Eye (tissue), 1 donor: ENCODE results near the gene CCR5.
"Not testable (repeated sequence)": the region's sequence is repeated elsewhere in the genome, so short reads cannot be mapped to it uniquely, and the experiment has no call there.

Experiments
- DNase-seq: peaks from one replicate; pipeline ENCODE4 v3.0.0-alpha.2; 2015

The CCR5 gene

DNA sequence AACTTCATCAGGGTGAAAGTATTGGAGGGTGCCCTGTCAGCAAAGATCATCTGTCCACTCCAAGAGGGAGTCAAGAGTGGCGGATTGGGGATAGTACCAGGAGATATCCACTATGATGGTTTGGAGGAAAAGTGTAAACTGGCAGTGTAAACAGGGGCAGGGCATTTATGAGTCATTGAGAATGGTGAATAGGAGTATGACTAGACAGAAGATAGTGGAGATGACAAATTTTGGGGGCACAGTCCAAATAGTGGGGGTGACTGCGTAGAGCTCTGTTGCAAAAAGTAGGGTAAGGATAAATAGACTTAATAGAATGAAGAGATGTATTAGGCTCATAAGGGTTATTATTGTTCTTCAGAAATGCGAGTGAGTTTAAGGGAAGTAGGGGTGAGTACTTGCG is 18.1 kb downstream of the CCR5 start:
- DNase-seq = not testable (repeated sequence)

DNA sequence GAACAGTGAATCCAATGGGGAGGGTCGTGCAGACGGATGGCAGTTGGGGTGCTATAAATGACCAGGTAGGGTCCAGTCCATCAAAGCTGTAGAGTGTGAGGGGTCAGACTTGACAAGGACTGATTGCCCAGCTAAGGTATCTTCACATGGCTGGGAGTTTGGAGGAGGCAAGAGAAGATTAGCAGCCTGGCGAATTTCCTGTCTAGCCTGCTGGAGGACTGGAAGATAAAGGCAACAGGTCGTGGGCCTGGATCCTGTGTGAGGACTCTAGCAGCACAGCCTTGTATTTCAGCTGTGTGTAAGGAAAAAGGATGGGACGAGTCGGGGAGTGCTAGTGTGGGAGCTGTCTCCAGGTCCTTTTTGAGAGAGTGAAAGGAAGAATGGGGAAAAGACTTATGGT is 18.6 kb downstream of the CCR5 start:
- no peak for DNase-seq

- not testable (repeated sequence) for DNase-seq
These were observed 20.8 kb downstream of the CCR5 start for GRCh38 chr3:46391526-46391925.

- DNase-seq = no peak
These were observed 22.3 kb downstream of the CCR5 start for GRCh38 chr3:46393011-46393410.

DNA sequence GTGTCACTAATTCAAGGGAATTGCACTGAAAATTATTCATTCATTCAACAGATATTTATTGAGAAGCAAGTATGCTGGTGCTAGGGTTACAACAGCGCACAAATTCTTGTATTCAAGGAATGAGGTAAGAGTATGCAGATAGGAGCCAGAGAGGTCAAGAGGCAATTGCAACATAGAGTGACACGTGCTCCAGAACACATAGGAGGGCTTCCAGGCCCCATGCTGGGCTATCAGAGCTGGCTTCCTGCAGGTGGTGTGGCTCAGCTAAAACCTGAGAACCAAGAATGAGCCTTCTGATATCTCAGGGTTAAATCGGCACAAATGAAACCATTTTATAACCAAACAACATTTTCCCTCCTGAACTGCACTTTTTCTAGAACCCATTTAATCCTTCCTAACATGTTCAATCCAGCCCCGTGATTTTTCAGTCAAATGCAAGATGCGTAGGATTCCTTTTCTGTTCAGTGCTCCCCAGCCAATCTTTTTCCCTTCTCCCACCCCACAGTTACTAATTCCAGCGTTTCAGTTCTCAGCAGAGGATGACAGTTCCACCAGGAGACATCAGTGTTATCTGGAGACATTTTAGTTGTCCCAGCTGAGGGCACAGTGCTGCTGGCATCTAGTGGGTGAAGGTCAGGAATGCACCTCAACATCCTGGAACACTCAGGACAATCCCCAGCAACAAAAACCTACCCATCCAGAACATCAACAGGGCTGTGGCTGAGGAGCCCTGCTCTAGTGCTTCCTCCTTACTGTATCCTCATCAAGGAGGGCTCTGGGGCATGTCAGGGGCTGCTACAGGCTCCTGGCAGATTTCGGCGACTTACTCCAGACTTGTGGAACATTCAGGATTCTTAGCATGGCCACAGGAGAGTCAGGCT is 23.0 kb downstream of the CCR5 start:
- no peak for DNase-seq

GRCh38 chr3:46395210-46395661 is 24.5 kb downstream of the CCR5 start:
- DNase-seq = no peak

- no peak for DNase-seq
These were observed 25.2 kb downstream of the CCR5 start for GRCh38 chr3:46395766-46396530.

DNA sequence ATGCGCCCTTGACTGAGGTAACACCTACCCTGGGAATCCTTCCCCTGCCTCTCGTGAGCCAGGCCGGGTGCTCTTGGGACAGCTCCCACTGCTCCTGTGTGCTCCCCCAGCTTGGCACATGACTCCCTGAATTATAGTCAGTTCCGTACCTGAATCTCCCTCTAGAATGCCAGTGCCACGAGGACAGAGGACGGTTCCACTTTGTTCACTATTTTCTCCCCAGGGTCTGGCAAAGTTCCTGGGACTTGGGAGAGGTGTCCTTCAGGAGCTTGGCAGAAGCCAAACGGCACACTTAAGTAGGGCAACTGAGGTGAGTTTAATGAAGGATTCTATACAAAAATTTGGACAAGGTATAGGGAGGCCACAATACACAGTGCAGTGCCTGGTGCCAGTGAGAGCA is 26.4 kb downstream of the CCR5 start:
- no peak for DNase-seq

DNA sequence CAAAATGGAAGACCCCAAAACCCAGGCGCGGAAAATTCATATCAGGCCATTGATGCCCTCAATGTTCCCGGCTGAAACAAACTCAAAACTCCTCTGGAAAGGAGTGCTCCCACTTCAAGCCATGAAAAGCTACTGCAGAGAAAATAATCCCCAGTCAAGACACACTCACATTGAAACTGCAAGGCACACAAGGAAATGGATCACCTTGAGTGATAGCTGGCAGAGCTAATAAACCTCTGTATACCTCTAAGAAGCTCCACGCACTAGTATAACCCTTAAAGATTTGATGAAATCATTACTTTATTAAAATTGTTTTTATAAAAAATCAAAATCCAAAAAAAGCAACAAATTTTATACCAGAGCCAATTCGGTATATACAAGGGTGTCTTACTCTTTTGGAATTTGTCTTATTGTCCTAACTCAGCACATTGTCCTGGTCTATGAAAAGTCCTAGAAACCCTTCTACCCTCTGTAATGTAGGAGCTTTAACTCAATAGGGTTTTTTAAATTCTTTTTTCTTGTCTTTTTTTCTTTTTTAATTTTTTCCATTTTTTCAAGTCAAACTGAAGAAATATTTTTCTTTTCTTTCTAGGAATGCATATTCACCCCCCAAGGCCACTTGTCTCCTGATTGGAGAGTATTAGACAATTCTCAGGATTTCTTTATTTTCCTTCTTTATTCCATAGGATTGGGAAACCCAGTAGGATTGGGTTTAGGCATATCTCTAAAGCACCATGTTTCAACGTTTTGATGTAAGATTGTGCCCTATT is 27.6 kb downstream of the CCR5 start:
- no peak for DNase-seq

DNA sequence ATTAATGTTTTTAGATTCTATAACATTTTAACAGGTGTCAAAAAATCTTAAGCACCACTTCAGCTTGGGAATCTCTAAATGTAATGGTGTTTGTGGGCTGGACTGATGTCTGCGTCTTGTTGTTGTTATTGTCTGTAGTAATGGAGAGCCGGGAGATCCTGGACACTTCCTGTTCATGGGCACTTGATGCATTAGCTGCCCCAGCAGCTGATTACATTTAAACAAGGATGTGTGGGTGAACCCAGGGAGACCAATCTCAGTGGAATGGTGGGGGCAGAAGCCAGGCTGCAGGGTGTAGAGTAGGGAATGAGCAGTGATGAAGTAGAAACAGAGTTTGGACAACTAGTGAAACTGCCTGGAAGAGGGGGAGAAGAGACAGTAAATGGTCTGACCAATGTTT is 28.4 kb downstream of the CCR5 start:
- DNase-seq = no peak

GRCh38 chr3:46399557-46399956 is 28.8 kb downstream of the CCR5 start:
- no peak for DNase-seq

GRCh38 chr3:46400000-46400734 is 29.4 kb downstream of the CCR5 start:
- no peak for DNase-seq

GRCh38 chr3:46400846-46401245 is 30.1 kb downstream of the CCR5 start:
- no peak for DNase-seq

- DNase-seq = no peak
These were observed 30.8 kb downstream of the CCR5 start for GRCh38 chr3:46401579-46401978.

- not testable (repeated sequence) for DNase-seq
These were observed 32.2 kb downstream of the CCR5 start for GRCh38 chr3:46402902-46403301.

DNA sequence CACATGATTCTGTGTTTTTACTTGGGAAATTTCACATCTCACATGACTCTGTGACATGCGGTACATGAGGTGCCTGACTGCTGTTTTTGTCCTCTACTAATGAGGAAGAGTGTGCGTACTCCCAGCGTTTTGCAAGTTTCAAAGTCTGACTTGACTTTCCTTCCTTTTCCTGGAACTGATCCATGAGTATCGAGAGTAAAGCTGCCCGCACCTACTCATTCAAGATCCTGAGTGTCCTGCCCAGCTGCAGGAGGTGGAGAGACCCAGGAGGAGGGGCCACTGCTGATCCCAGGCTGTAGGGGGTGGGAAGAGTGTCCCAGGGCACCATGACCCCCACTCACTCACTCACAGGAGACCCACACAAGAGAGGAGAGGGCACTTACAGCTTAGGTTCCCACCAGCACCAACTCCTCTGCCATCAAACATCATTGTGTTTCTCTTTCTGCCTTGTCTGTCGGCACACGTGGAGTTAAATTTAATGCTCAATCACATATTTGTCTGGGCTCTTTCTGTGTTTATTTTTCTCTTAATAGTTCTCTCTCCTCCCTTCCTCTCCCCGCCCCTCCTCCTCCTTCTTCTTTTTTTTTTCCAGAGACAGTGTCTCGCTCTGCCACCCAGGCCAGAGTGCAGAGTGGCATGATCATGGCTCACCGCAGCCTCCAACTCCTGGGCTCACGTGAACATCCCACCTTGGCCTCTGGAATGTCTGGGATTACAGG is 34.7 kb downstream of the CCR5 start:
- DNase-seq = no peak

- no peak for DNase-seq
These were observed 35.7 kb downstream of the CCR5 start for GRCh38 chr3:46406443-46406787.

DNA sequence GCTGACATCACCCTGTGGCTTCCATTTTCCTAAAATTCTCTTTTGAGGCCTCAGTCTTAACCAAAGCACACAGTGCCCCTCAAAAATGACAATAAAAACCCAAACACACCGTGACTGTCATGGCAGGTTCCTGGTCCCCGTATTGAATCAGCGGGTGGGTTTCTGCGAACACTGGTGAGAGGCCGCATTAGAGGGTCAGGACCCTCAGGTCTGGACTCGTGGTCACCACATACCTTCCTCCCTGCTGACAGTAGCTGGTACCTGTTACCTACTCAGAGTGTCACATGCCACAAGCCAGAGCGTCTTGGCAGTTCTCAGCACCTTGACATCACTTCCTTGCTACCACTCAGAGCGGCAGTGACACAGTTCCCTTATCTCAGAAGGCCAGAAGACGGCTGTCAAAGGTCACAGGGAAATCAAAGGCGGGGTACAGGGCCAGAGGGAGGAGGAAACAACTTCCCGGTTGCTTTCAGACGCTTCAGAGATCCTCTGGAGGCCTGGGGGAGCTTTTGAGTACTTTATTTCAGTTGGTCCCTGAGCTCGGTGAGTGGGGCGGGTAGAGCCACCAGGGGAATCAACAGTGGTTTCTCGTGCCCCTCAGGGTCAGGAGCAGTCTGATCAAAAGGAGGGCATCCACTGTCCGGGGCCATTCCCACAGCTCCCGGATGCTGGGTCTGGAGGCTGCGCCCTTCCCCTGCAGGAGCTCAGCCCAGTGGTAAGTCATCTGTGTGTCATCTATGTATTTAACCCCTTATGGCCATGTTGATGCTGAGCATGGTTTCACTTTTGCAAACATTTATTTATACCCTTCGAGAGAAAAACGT is 36.3 kb downstream of the CCR5 start, which contains the start of the genes CCR5AS and CCRL2:
CCR5AS (minus strand) TSS at position 279 of the 824 bp plus-strand sequence.
CCRL2 (plus strand) TSS at position 472 of the 824 bp plus-strand sequence. CDS start 821 bp downstream, outside the sequence.
- peak; percentile 10 for DNase-seq

DNA sequence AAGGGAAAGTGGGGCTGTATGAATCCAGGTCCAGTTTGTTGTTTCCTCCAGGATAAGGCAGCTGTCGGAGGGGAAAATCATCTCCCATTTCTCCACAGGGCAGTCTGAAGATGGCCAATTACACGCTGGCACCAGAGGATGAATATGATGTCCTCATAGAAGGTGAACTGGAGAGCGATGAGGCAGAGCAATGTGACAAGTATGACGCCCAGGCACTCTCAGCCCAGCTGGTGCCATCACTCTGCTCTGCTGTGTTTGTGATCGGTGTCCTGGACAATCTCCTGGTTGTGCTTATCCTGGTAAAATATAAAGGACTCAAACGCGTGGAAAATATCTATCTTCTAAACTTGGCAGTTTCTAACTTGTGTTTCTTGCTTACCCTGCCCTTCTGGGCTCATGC is 37.2 kb downstream of the CCR5 start:
- peak; percentile 25 for DNase-seq

DNA sequence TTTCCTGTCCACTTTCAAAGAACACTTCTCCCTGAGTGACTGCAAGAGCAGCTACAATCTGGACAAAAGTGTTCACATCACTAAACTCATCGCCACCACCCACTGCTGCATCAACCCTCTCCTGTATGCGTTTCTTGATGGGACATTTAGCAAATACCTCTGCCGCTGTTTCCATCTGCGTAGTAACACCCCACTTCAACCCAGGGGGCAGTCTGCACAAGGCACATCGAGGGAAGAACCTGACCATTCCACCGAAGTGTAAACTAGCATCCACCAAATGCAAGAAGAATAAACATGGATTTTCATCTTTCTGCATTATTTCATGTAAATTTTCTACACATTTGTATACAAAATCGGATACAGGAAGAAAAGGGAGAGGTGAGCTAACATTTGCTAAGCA is 38.1 kb downstream of the CCR5 start:
- no peak for DNase-seq
